HG02943 (cell line): ENCODE data around the gene IL23R.
A peak's percentile ranks its signal among the peaks of the same experiment; 100 is the strongest.
"Not testable (repeated sequence)": the region's sequence is repeated elsewhere in the genome, so short reads cannot be mapped to it uniquely, and the experiment has no call there.

ENCODE experiments used
- ATAC-seq: cut with Tn5 transposase; IDR thresholded peaks from one replicate; pipeline ENCODE4 v1.9.1; 2021; ENCODE audit warnings: mild to moderate bottlenecking, low read depth, moderate library complexity; ENCODE audit not compliant: unreplicated experiment

Gene IL23R

GRCh38 chr1:67147973-67148372 lies 18.3 kb upstream of the IL23R start:
- not testable (repeated sequence) for ATAC-seq

- peak; percentile 24 for ATAC-seq
Observed at GRCh38 chr1:67148516-67149178, 17.6 kb upstream of the IL23R start.

GRCh38 chr1:67149179-67149770 lies 17.0 kb upstream of the IL23R start:
- ATAC-seq, result peak; percentile 92

- no peak for ATAC-seq
Observed at GRCh38 chr1:67150931-67151330, 15.3 kb upstream of the IL23R start.

- no peak for ATAC-seq
Observed at GRCh38 chr1:67158401-67158800, 7.9 kb upstream of the IL23R start.

- no peak for ATAC-seq
Observed at GRCh38 chr1:67159233-67159632, 7.0 kb upstream of the IL23R start.

GRCh38 chr1:67162954-67163353 lies 3.3 kb upstream of the IL23R start:
- no peak for ATAC-seq

- ATAC-seq, result no peak
Observed at GRCh38 chr1:67165468-67166041, 699 bp upstream of the IL23R start.

- peak; percentile 53 for ATAC-seq
Observed at GRCh38 chr1:67169496-67169895, 3.2 kb downstream of the IL23R start.

GRCh38 chr1:67169932-67170331 lies 3.7 kb downstream of the IL23R start:
- no peak for ATAC-seq

- ATAC-seq, result no peak
Observed at GRCh38 chr1:67170751-67171573, 4.7 kb downstream of the IL23R start.

GRCh38 chr1:67171574-67171955 lies 5.3 kb downstream of the IL23R start:
- ATAC-seq, result no peak

GRCh38 chr1:67171978-67172377 lies 5.7 kb downstream of the IL23R start:
- no peak for ATAC-seq

- ATAC-seq, result no peak
Observed at GRCh38 chr1:67173988-67174387, 7.7 kb downstream of the IL23R start.

- no peak for ATAC-seq
Observed at GRCh38 chr1:67174716-67175284, 8.5 kb downstream of the IL23R start.

- ATAC-seq, result no peak
Observed at GRCh38 chr1:67175530-67176087, 9.4 kb downstream of the IL23R start.

- no peak for ATAC-seq
Observed at GRCh38 chr1:67184838-67185421, 18.7 kb downstream of the IL23R start.

GRCh38 chr1:67188137-67188536 lies 21.9 kb downstream of the IL23R start:
- no peak for ATAC-seq

GRCh38 chr1:67189953-67190352 lies 23.7 kb downstream of the IL23R start:
- no peak for ATAC-seq

- ATAC-seq, result no peak
Observed at GRCh38 chr1:67190410-67190809, 24.2 kb downstream of the IL23R start.
